ENCODE measurements around the gene GINS2. TPM values are rescaled to one million over a fixed set of nuclear protein-coding genes. Genes with fewer than 3 reads are reported as not detected.

GINS2 gene
- total RNA-seq, 2 experiments from 2014 or later, result 59.9 to 62.9 TPM

DNA sequence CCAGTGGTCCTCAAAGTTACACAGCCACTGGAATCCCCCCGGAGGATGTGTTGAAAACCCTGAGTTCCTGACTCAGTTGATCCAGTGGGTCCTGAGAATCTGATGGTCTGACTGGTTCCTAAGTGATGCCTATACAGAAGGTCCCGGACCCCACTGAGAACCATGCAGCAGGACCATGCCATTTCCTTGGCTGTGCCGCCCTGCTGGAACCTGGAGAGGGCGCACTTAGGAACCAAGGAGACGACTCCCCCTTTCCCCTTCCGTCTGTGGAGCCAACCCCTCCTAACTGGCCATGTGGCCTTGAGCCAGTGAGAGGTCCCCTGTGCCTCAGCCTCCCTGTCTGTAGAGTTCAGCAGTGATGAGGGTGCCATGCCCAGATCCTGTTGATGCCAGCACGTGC lies 40.1 kb upstream of the GINS2 start:
- Mint-ChIP-seq H3K27ac (no peak overlapping the region), H3K27me3 (no peaks in the 10 kb centered on the region), H3K4me1 (ENCODE audit: low read depth) (peaks cover 5% of the 10 kb centered on the region), H3K36me3 (ENCODE audit: low read depth) (no peaks in the 10 kb centered on the region), H3K9me3 (no peaks in the 10 kb centered on the region), H3K4me3 (no peak overlapping the region)
- no peak for DNase-seq
- POLR2A ChIA-PET, result no interaction called here
- intact Hi-C loops (cut with micrococcal nuclease), result no loop called here
- TF ChIP-seq, protein P1, sequence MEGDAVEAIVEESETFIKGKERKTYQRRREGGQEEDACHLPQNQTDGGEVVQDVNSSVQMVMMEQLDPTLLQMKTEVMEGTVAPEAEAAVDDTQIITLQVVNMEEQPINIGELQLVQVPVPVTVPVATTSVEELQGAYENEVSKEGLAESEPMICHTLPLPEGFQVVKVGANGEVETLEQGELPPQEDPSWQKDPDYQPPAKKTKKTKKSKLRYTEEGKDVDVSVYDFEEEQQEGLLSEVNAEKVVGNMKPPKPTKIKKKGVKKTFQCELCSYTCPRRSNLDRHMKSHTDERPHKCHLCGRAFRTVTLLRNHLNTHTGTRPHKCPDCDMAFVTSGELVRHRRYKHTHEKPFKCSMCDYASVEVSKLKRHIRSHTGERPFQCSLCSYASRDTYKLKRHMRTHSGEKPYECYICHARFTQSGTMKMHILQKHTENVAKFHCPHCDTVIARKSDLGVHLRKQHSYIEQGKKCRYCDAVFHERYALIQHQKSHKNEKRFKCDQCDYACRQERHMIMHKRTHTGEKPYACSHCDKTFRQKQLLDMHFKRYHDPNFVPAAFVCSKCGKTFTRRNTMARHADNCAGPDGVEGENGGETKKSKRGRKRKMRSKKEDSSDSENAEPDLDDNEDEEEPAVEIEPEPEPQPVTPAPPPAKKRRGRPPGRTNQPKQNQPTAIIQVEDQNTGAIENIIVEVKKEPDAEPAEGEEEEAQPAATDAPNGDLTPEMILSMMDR (IDR thresholded peaks at IDR 0.05), result no peak
- CTCF ChIA-PET, result interaction anchor here (1.1 to 1.4 kb wide), 2 partner anchors 11 to 13 kb away, joined by 4 read pairs; no protein-coding TSS in a partner anchor
- no peak for ATAC-seq

DNA sequence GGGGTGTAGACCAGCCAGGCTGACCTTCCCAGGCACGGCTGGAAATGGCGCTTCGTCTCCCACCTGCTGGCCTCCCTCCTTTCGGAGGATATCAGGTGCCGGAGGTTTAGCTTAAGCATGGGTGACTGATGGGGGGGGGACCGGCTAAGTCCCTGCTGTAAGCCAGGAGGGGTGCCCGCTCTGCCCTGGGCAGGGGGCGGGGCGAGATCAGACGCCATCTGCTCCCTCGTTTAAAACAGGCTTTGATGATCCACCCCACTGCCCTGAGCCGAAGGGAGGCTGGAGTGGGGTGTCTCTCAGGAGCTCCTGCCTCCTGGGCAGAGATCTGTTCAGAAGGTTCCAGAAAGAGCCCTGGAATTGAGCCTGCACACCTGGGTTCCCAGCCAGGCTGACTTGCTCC lies 36.2 kb upstream of the GINS2 start:
- H3K4me1 Mint-ChIP-seq (ENCODE audit: low read depth), result no peaks in the 10 kb centered on the region
- H3K27ac Mint-ChIP-seq, result no peak overlapping the region
- ChIA-PET POLR2A (no interaction called here), CTCF (interaction anchor here (1.8 kb wide), 1 partner anchor 8 kb away, joined by 8 read pairs; no protein-coding TSS in a partner anchor)
- ATAC-seq (no peak), DNase-seq (no peak)
- intact Hi-C loops (cut with micrococcal nuclease), result no loop called here
- H3K36me3 Mint-ChIP-seq (ENCODE audit: low read depth), result no peaks in the 10 kb centered on the region
- H3K9me3 Mint-ChIP-seq, result no peaks in the 10 kb centered on the region
- H3K27me3 Mint-ChIP-seq, result no peaks in the 10 kb centered on the region
- no peak overlapping the region for H3K4me3 Mint-ChIP-seq
- TF ChIP-seq, protein P1 (IDR thresholded peaks at IDR 0.05), result no peak

DNA sequence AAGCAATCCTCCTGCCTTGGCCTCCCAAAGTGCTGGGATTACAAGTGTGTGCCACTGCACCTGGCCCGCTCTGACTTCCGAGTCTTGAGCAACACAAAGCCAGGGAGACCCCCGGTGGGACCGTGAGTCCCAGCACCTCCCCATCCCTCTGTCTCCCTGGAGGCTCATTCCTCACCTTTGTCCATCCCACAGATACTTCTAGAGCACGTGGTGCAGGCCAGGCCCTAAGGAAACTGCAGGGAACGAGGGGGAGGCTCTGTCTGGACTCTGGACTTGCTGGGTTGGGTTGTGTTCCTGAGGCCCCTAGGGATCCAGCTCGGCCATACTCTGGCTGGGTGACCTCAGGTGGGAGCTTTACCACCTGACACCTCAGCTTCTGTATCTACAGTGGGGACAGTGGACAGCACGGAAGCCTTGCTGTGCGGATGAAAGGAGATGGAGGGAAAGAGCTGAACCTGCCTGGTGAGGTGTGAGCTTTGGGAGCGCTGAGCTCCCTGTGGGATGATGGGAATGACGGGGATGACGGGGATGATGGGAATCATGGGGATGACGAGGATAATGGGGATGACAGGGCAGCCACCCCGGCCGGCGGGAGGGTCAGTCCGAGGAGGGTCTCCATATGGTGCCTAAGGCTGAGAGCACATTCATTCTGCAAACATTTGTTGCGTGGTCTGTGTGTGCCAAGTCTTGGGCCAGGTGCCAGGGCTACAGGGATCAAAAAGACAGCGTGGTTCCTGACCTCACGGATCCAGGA lies 35.5 kb upstream of the GINS2 start:
- Mint-ChIP-seq H3K9me3 (no peaks in the 10 kb centered on the region), H3K4me3 (no peak overlapping the region), H3K27me3 (no peaks in the 10 kb centered on the region), H3K27ac (no peak overlapping the region), H3K36me3 (ENCODE audit: low read depth) (no peaks in the 10 kb centered on the region), H3K4me1 (ENCODE audit: low read depth) (no peaks in the 10 kb centered on the region)
- DNase-seq (no peak), ATAC-seq (no peak)
- POLR2A ChIA-PET, result no interaction called here
- intact Hi-C loops (cut with micrococcal nuclease), result no loop called here
- TF ChIP-seq, protein P1 (IDR thresholded peaks at IDR 0.05), result no peak
- CTCF ChIA-PET, result no interaction called here

DNA sequence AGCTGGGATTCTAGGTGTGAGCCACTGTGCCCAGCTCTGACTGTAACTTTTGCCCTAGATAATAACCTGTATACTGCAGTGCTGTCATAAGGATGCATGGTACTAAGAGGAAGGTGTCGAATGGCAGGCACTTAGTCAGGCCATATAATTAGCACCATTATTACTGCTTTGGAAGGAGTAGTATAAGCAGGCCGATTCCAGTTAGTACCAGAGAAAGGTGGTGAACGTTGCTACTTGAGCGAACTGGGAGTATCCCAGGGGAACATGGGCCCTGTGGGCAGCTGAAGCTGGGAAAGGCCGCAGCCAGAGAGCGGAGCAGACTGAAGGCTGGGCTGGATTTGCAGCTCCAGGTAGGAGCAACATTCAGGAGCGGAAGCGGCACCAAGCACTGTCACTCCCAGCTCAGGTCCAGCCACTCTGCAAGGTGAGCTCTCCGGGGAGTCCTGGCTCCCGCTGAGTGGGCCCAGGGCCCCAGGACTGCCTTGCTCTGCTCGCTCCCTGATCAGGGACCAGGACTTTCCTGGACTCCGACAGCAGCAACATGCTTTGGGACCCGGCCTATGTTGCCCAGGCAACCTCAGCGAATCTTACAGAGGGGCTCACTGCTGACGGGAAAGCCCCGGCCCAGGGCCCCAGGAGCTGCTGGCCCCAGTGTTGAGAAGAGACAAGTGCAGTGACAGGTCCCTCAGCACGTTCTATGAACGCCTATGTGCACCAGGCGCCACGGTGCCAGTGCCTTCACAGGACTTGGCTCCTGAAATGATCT lies 33.6 kb upstream of the GINS2 start:
- Mint-ChIP-seq H3K4me1 (ENCODE audit: low read depth) (no peaks in the 10 kb centered on the region), H3K27me3 (no peaks in the 10 kb centered on the region), H3K4me3 (no peak overlapping the region), H3K36me3 (ENCODE audit: low read depth) (no peaks in the 10 kb centered on the region), H3K9me3 (no peaks in the 10 kb centered on the region), H3K27ac (no peak overlapping the region)
- POLR2A ChIA-PET, result no interaction called here
- ATAC-seq, result no peak
- TF ChIP-seq, protein P1 (IDR thresholded peaks at IDR 0.05), result no peak
- DNase-seq, result no peak
- intact Hi-C loops (cut with micrococcal nuclease), result no loop called here
- CTCF ChIA-PET, result interaction anchor here (1.1 kb wide), 1 partner anchor 38 kb away, joined by 3 read pairs; no protein-coding TSS in a partner anchor

DNA sequence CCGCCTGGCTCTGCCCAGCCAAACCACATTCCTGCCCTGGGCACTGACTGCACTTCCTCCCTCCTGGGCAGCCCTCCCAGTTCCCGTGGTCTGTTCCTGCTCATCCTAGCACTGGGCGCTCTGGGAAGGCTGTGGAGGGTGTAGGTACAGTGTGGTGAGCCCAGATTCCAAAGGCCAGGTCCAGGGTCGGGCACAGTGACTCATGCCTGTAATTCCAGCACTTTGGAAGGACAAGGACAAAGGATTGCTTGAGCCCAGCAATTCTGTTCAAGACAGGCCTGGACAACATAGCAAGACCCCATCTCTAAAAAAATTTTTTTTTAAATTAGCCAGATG lies 31.5 kb upstream of the GINS2 start:
- no peak overlapping the region for H3K4me3 Mint-ChIP-seq
- ATAC-seq, result no peak
- CTCF ChIA-PET, result interaction anchor here (1.3 to 7.0 kb wide), 4 partner anchors 16 to 61 kb away, joined by 3 to 84 read pairs (median 4); no protein-coding TSS in a partner anchor

More for the DNA sequence above, 31.5 kb upstream of the GINS2 start:
- Mint-ChIP-seq H3K27me3 (no peaks in the 10 kb centered on the region), H3K27ac (no peak overlapping the region), H3K4me1 (ENCODE audit: low read depth) (peaks cover 8% of the 10 kb centered on the region), H3K36me3 (ENCODE audit: low read depth) (no peaks in the 10 kb centered on the region), H3K9me3 (no peaks in the 10 kb centered on the region)
- no peak for DNase-seq
- POLR2A ChIA-PET, result no interaction called here
- TF ChIP-seq, protein P1 (IDR thresholded peaks at IDR 0.05), result no peak
- intact Hi-C loops (cut with micrococcal nuclease), result no loop called here

All from activated CD8-positive, alpha-beta T cell treated with anti-CD3 and anti-CD28 coated beads for 36 hours (primary cell).